GM19455 (cell line): Measurements from ENCODE around the gene MAGI2.
A peak's percentile ranks its signal among the peaks of the same experiment; 100 is the strongest.
"Not testable (repeated sequence)": the region's sequence is repeated elsewhere in the genome, so short reads cannot be mapped to it uniquely, and the experiment has no call there.

Experiments used
- ATAC-seq: cut with Tn5 transposase; IDR thresholded peaks from one replicate; pipeline ENCODE4 v1.9.1; 2021; ENCODE audit not compliant: unreplicated experiment

The MAGI2 gene

GRCh38 chr7:78023191-78023590 lies 1430.3 kb downstream of the MAGI2 start:
- no peak for ATAC-seq

- no peak for ATAC-seq
These were observed 1431.3 kb downstream of the MAGI2 start for GRCh38 chr7:78022165-78022564.

GRCh38 chr7:78020874-78021249 lies 1432.6 kb downstream of the MAGI2 start:
- no peak for ATAC-seq

- ATAC-seq, result peak; percentile 40
These were observed 1433.2 kb downstream of the MAGI2 start for GRCh38 chr7:78020136-78020873.

GRCh38 chr7:78019447-78020135 lies 1433.9 kb downstream of the MAGI2 start:
- ATAC-seq, result peak; percentile 84

- ATAC-seq, result peak; percentile 6
These were observed 1434.6 kb downstream of the MAGI2 start for GRCh38 chr7:78018641-78019446.

- no peak for ATAC-seq
These were observed 1435.8 kb downstream of the MAGI2 start for GRCh38 chr7:78017591-78018100.

GRCh38 chr7:78015574-78016260 lies 1437.8 kb downstream of the MAGI2 start:
- ATAC-seq, result no peak

- ATAC-seq, result no peak
These were observed 1439.1 kb downstream of the MAGI2 start for GRCh38 chr7:78014401-78014800.

- no peak for ATAC-seq
These were observed 1440.1 kb downstream of the MAGI2 start for GRCh38 chr7:78013386-78013785.

GRCh38 chr7:78011642-78012041 lies 1441.8 kb downstream of the MAGI2 start:
- no peak for ATAC-seq

GRCh38 chr7:78007231-78007630 lies 1446.2 kb downstream of the MAGI2 start:
- ATAC-seq, result no peak

GRCh38 chr7:78006063-78006755 lies 1447.3 kb downstream of the MAGI2 start:
- ATAC-seq, result no peak

GRCh38 chr7:78002715-78003114 lies 1450.8 kb downstream of the MAGI2 start:
- no peak for ATAC-seq

GRCh38 chr7:78002021-78002420 lies 1451.4 kb downstream of the MAGI2 start:
- ATAC-seq, result no peak

- not testable (repeated sequence) for ATAC-seq
These were observed 1454.3 kb downstream of the MAGI2 start for GRCh38 chr7:77999168-77999567.

GRCh38 chr7:77995717-77996116 lies 1457.8 kb downstream of the MAGI2 start:
- ATAC-seq, result no peak

GRCh38 chr7:77993838-77994237 lies 1459.6 kb downstream of the MAGI2 start:
- no peak for ATAC-seq

GRCh38 chr7:77991656-77992055 lies 1461.8 kb downstream of the MAGI2 start:
- ATAC-seq, result no peak

- ATAC-seq, result no peak
These were observed 1463.4 kb downstream of the MAGI2 start for GRCh38 chr7:77989981-77990566.
